Choroid plexus epithelial cell (primary cell): ENCODE results near the gene NFIX.

Experiments used
- DNase-seq: peaks from one replicate; pipeline ENCODE4 v3.0.0-alpha.2; 2010; ENCODE audit warnings: low read depth
- H3K4me3 ChIP-seq: 2 replicates; pipeline ENCODE4 v1.5.1; 2011; ENCODE audit warnings: low read depth, mild to moderate bottlenecking, control low read depth, low read length, moderate library complexity
- TF ChIP-seq, protein P1 (sequence below): conservative IDR thresholded peaks from 2 replicates; pipeline ENCODE4 v1.5.1; 2011; ENCODE audit warnings: low read depth, mild to moderate bottlenecking, control low read depth, inconsistent platforms, low read length, moderate library complexity

The NFIX gene

GRCh38 chr19:13099073-13099999, 104.1 kb downstream of the NFIX start:
- no peak overlapping the region for H3K4me3 ChIP-seq
- no peak for DNase-seq
- TF ChIP-seq, protein P1, sequence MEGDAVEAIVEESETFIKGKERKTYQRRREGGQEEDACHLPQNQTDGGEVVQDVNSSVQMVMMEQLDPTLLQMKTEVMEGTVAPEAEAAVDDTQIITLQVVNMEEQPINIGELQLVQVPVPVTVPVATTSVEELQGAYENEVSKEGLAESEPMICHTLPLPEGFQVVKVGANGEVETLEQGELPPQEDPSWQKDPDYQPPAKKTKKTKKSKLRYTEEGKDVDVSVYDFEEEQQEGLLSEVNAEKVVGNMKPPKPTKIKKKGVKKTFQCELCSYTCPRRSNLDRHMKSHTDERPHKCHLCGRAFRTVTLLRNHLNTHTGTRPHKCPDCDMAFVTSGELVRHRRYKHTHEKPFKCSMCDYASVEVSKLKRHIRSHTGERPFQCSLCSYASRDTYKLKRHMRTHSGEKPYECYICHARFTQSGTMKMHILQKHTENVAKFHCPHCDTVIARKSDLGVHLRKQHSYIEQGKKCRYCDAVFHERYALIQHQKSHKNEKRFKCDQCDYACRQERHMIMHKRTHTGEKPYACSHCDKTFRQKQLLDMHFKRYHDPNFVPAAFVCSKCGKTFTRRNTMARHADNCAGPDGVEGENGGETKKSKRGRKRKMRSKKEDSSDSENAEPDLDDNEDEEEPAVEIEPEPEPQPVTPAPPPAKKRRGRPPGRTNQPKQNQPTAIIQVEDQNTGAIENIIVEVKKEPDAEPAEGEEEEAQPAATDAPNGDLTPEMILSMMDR = no peak

DNA sequence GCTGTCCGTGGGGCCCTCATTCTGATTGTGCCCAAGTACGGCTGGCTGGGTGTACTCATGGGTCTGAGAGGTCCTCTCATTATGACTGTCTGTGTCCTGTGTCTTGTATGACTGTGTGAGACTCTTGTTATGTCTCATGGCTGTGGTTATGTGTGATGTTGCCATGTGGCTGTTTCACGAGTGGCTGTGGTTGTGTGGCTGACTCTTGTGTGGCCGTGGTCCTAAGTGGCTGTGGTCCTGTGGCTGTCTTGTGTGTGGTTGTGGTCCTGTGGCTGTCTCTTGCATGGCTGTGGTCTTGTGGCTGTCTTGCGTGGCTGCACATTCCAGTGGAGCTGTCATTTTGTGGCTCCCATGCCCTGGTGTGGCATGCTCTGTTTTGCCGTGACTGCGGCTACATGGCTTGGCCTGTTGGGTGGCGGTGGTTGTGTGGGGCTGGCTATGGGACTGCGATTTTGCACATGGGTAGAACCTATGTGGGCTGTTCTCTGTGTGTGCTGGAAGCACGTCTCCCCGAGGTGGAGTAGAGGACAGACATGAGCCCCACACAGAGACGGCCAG, 104.8 kb downstream of the NFIX start:
- no peak overlapping the region for H3K4me3 ChIP-seq
- no peak for DNase-seq
- TF ChIP-seq, protein P1 = no peak

GRCh38 chr19:13100841-13101589, 105.7 kb downstream of the NFIX start:
- TF ChIP-seq, protein P1 = peak; percentile 54
- no peak for DNase-seq
- no peak overlapping the region for H3K4me3 ChIP-seq

- TF ChIP-seq, protein P1 = no peak
- no peak for DNase-seq
- H3K4me3 ChIP-seq = no peak overlapping the region
Observed at GRCh38 chr19:13101590-13102415, 106.5 kb downstream of the NFIX start.

- DNase-seq = no peak
Observed at GRCh38 chr19:13102416-13102665, 107.1 kb downstream of the NFIX start.

More at GRCh38 chr19:13102416-13102665, 107.1 kb downstream of the NFIX start:
- peak overlapping the region; percentile 41 for H3K4me3 ChIP-seq
- TF ChIP-seq, protein P1 = no peak
